Endothelial cell of hepatic sinusoid (primary cell): ENCODE results near the gene ADIG.
"Not testable (repeated sequence)": the region's sequence is repeated elsewhere in the genome, so short reads cannot be mapped to it uniquely, and the experiment has no call there.

Experiments
- in situ Hi-C: cut with HindIII; loops from 2 replicates; pipeline ENCODE4 v1.10.0; 2017; ENCODE audit warnings: low sequenced_read_pairs

The ADIG gene

GRCh38 chr20:38569747-38570525, 11.1 kb upstream of the ADIG start:
- in situ Hi-C loops = loop anchor here (5.0 kb wide), 1 partner anchor 42 kb away; no protein-coding TSS in a partner anchor

- in situ Hi-C loops = loop anchor here (5.0 kb wide), 1 partner anchor 39 kb away; no protein-coding TSS in a partner anchor
These were observed 7.6 kb upstream of the ADIG start for GRCh38 chr20:38573413-38573812.

- in situ Hi-C loops = no loop called here
These were observed 1.6 kb upstream of the ADIG start for GRCh38 chr20:38579219-38579910.

GRCh38 chr20:38579921-38580320, 1.1 kb upstream of the ADIG start:
- in situ Hi-C loops = no loop called here

- in situ Hi-C loops = no loop called here
These were observed 897 bp downstream of the ADIG start for GRCh38 chr20:38581830-38582358.

GRCh38 chr20:38583306-38583705, 2.3 kb downstream of the ADIG start:
- in situ Hi-C loops = no loop called here

- in situ Hi-C loops = no loop called here
These were observed 3.2 kb downstream of the ADIG start for GRCh38 chr20:38584099-38584763.

GRCh38 chr20:38585404-38586180, 4.6 kb downstream of the ADIG start:
- in situ Hi-C loops = no loop called here

GRCh38 chr20:38586181-38586525, 5.2 kb downstream of the ADIG start:
- in situ Hi-C loops = no loop called here

- in situ Hi-C loops = no loop called here
These were observed 7.3 kb downstream of the ADIG start for GRCh38 chr20:38588303-38588702.

GRCh38 chr20:38589351-38589750, 8.4 kb downstream of the ADIG start:
- in situ Hi-C loops = no loop called here

GRCh38 chr20:38589967-38590675, 9.1 kb downstream of the ADIG start:
- in situ Hi-C loops = no loop called here

- in situ Hi-C loops = no loop called here
These were observed 9.9 kb downstream of the ADIG start for GRCh38 chr20:38590676-38591473.

GRCh38 chr20:38591474-38592410, 10.7 kb downstream of the ADIG start:
- in situ Hi-C loops = no loop called here

- in situ Hi-C loops = not testable (repeated sequence)
These were observed 11.4 kb downstream of the ADIG start for GRCh38 chr20:38592411-38592790.

GRCh38 chr20:38594281-38594680, 13.3 kb downstream of the ADIG start:
- in situ Hi-C loops = not testable (repeated sequence)

GRCh38 chr20:38595886-38596285, 14.9 kb downstream of the ADIG start:
- in situ Hi-C loops = not testable (repeated sequence)

- in situ Hi-C loops = no loop called here
These were observed 18.4 kb downstream of the ADIG start for GRCh38 chr20:38599410-38599882.
